Vein endothelial cell (primary cell): Measurements from ENCODE around the gene PSMC5. TPM values are rescaled to one million over a fixed set of nuclear protein-coding genes. Genes with fewer than 3 reads are reported as not detected.

ENCODE experiments used
- total RNA-seq: library from RNA; depleted of rRNA; stranded (reverse); fragments of >200 nt; gene quantifications from 2 replicates; pipeline ENCODE4 v1.2.3, GENCODE V29; 2012

PSMC5 gene
- total RNA-seq: 63.4 and 65.7 TPM in 2 replicates

GRCh38 chr17:63827002-63827800 is at the start of gene PSMC5, which contains the start of gene FTSJ3:
Gene PSMC5, plus strand, starts transcription at chr17:63827431. Its CDS starts 60 bp downstream, at chr17:63827491.
Gene FTSJ3, minus strand, starts transcription at chr17:63827663. Its CDS starts 761 bp downstream, at chr17:63826902.

GRCh38 chr17:63842540-63843386 is 15.5 kb downstream of the PSMC5 start, which contains the start of gene SMARCD2:
Gene SMARCD2, minus strand, starts transcription at chr17:63842685. Its CDS starts 11 bp downstream, at chr17:63842674.

DNA sequence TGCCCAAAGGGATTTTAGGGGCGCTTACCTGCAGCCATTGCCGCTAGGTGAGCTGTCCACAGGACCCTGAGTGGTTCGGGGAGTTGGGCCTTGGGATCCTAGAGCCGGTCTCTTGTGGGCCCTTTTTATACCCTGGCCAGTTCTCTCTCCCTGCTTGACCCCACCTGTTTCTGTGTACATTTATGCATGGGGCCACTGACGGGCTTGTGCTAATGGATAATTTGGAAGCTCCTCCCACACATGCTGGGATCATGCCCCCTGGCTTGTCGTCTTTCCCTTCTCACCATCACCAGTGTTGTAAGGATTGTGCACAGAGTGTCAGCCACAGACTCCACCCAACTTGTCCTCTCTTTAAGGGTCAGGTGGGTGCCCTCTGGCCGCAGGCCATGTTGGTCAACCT is 46.3 kb downstream of the PSMC5 start, which contains the start of gene CSH2:
Gene CSH2, minus strand, starts transcription at position 101 of the 400 bp plus-strand sequence. Its CDS starts 63 bp downstream, at position 38.

Other genes starting within 250 kb of the PSMC5 start
- 18.3 and 22.8 TPM in 2 replicates for gene TACO1, start 226.5 kb upstream of the PSMC5 start, total RNA-seq
- gene MAP3K3, start 205.0 kb upstream of the PSMC5 start, total RNA-seq: 90.2 and 117 TPM in 2 replicates
- gene LIMD2, start 127.3 kb upstream of the PSMC5 start, total RNA-seq: 27.8 TPM in 2 replicates
- 34.7 and 36.6 TPM in 2 replicates for gene STRADA, start 85.6 kb upstream of the PSMC5 start, total RNA-seq
- 72.8 and 81.6 TPM in 2 replicates for gene CCDC47, start 53.8 kb upstream of the PSMC5 start, total RNA-seq
- 78.9 and 88.5 TPM in 2 replicates for gene DDX42, start 53.3 kb upstream of the PSMC5 start, total RNA-seq
- gene FTSJ3, start 232 bp downstream of the PSMC5 start, total RNA-seq: 58.8 and 59.1 TPM in 2 replicates
- 55.7 and 68.3 TPM in 2 replicates for gene SMARCD2, start 15.3 kb downstream of the PSMC5 start, total RNA-seq
- not detected in 2 replicates for gene CSH2, start 46.2 kb downstream of the PSMC5 start, total RNA-seq
- not detected in 2 replicates for gene GH2, start 54.5 kb downstream of the PSMC5 start, total RNA-seq
- gene CSH1, start 69.1 kb downstream of the PSMC5 start, total RNA-seq: not detected in 2 replicates
- not detected in 2 replicates for gene CSHL1, start 83.8 kb downstream of the PSMC5 start, total RNA-seq
- gene GH1, start 91.4 kb downstream of the PSMC5 start, total RNA-seq: not detected in 2 replicates
- 0.33 and 1.1 TPM in 2 replicates for gene CD79B, start 104.9 kb downstream of the PSMC5 start, total RNA-seq
- gene SCN4A, start 145.5 kb downstream of the PSMC5 start, total RNA-seq: not detected in 2 replicates
- 0.33 and 0.57 TPM in 2 replicates for gene PRR29, start 170.9 kb downstream of the PSMC5 start, total RNA-seq
- gene ICAM2, start 193.2 kb downstream of the PSMC5 start, total RNA-seq: 806 and 851 TPM in 2 replicates